T-helper 2 cell treated with Interferon-gamma antibody and Interleukin-4, amounts not matched to agents 100 ng/mL and 5 ng/mL, for 36 hours (primary cell): ENCODE results near the gene FOXD4L3. TPM values are rescaled to one million over a fixed set of nuclear protein-coding genes. Genes with fewer than 3 reads are reported as not detected.
"Not testable (repeated sequence)": the region's sequence is repeated elsewhere in the genome, so short reads cannot be mapped to it uniquely, and the experiment has no call there.

ENCODE experiments used
- intact Hi-C: fragments of 100-400 bp; cut with micrococcal nuclease; formaldehyde crosslinking; loops from one replicate; pipeline ENCODE4 v1.15.1; 2023
- total RNA-seq: library from RNA; stranded (reverse); gene quantifications from 2 replicates; pipeline ENCODE4 v1.2.3, GENCODE V29; 2022

The FOXD4L3 gene
- total RNA-seq, 1 donor from 2014 or later, result not detected

GRCh38 chr9:68343992-68344391, 41.3 kb downstream of the FOXD4L3 start:
- intact Hi-C loops, result not testable (repeated sequence)

GRCh38 chr9:68351689-68352088, 49.0 kb downstream of the FOXD4L3 start:
- intact Hi-C loops, result not testable (repeated sequence)

Other genes with a start within 250 kb of the FOXD4L3 start
- 31.6 and 31.8 TPM in 2 replicates for gene ZNG1C, start 60.9 kb upstream of the FOXD4L3 start, total RNA-seq
- gene PGM5, start 53.7 kb downstream of the FOXD4L3 start, total RNA-seq, result not detected in 2 replicates
- gene TMEM252, start 238.0 kb downstream of the FOXD4L3 start, total RNA-seq, result not detected in 2 replicates